IMR-90 (cell line): ENCODE data around the gene CCNA1. TPM values are rescaled to one million over a fixed set of nuclear protein-coding genes. Genes with fewer than 3 reads are reported as not detected.

Experiments used
- ATAC-seq: fragments of 200-7000 bp; cut with Tn5 transposase; 2 replicates; pipeline ENCODE4 v1.9.1; 2020; ENCODE audit warnings: low read depth, mild to moderate bottlenecking, moderate library complexity
- BruUV-seq: library from RNA; stranded (reverse); fragments of 400-500 nt; replicated peaks from 2 replicates; lab custom pipeline; 2021; lab: Mats Ljungman, UMichigan
- CTCF ChIA-PET: fragments of 300-600 bp; formaldehyde crosslinking; extraction: SDS; loops from one replicate; lab custom pipeline; 2021; ENCODE audit warnings: antibody characterized with exemption; lab: Yijun Ruan, JAX
- POLR2A ChIA-PET: fragments of 300-600 bp; sonication (Branson Sonifier 250); formaldehyde crosslinking; loops from one replicate; lab custom pipeline; 2022; ENCODE audit warnings: antibody characterized with exemption; ENCODE audit not compliant: unreplicated experiment; lab: Charles Lee
- DNase-seq: peaks from one replicate; pipeline ENCODE4 v3.0.0; 2013
- H2AFZ ChIP-seq: replicated peaks from 2 replicates; pipeline ENCODE3; 2013; ENCODE audit warnings: low read length, mild to moderate bottlenecking; ENCODE audit not compliant: poor library complexity
- H2AK5ac ChIP-seq: 2 replicates; pipeline ENCODE4 v1.6.1; 2013; ENCODE audit warnings: low read depth, low read length, inconsistent platforms
- H2AK9ac ChIP-seq: replicated peaks from 2 replicates; pipeline ENCODE3; 2013; ENCODE audit warnings: mild to moderate bottlenecking, low read depth, low read length, moderate library complexity; ENCODE audit not compliant: poor library complexity
- H2BK120ac ChIP-seq: 2 replicates; pipeline ENCODE4 v1.6.1; 2013; ENCODE audit warnings: low read depth, low read length, inconsistent platforms
- H2BK15ac ChIP-seq: 3 replicates; pipeline ENCODE4 v1.6.1; 2013; ENCODE audit warnings: low read depth, low read length, inconsistent platforms
- H2BK20ac ChIP-seq: 2 replicates; pipeline ENCODE4 v1.6.1; 2013; ENCODE audit warnings: low read depth, mild to moderate bottlenecking, inconsistent platforms, low read length, moderate library complexity
- H2BK5ac ChIP-seq: 2 replicates; pipeline ENCODE4 v1.6.1; 2013; ENCODE audit warnings: mild to moderate bottlenecking, low read depth, low read length, inconsistent platforms; ENCODE audit not compliant: poor library complexity, severe bottlenecking
- H3K14ac ChIP-seq: replicated peaks from 2 replicates; pipeline ENCODE4 v1.6.1; 2013; ENCODE audit warnings: low read depth, low read length, inconsistent platforms
- H3K18ac ChIP-seq: 2 replicates; pipeline ENCODE4 v1.6.1; 2013; ENCODE audit warnings: low read depth, low read length, control low read depth
- H3K23ac ChIP-seq: 2 replicates; pipeline ENCODE4 v1.6.1; 2013; ENCODE audit warnings: low read depth, low read length, inconsistent platforms
- H3K27ac ChIP-seq: 2 replicates; pipeline ENCODE4 v1.5.1; 2013; ENCODE audit warnings: mild to moderate bottlenecking, control low read depth, low read length; ENCODE audit not compliant: insufficient read depth
- H3K27me3 ChIP-seq: 2 replicates; pipeline ENCODE4 v1.6.1; 2013; ENCODE audit warnings: low read length; ENCODE audit not compliant: control insufficient read depth, insufficient read depth
- H3K36me3 ChIP-seq: 2 replicates; pipeline ENCODE4 v1.6.1; 2013; ENCODE audit warnings: low read length, mixed read lengths; ENCODE audit not compliant: control insufficient read depth, insufficient read depth
- H3K4ac ChIP-seq: 2 replicates; pipeline ENCODE4 v1.6.1; 2013; ENCODE audit warnings: low read depth, low read length, inconsistent platforms
- H3K4me1 ChIP-seq: 2 replicates; pipeline ENCODE4 v1.6.1; 2013; ENCODE audit warnings: low read length, mixed read lengths; ENCODE audit not compliant: control insufficient read depth, insufficient read depth
- H3K4me2 ChIP-seq: 2 replicates; pipeline ENCODE4 v1.6.1; 2013; ENCODE audit warnings: low read depth, mild to moderate bottlenecking, control low read depth, low read length, moderate library complexity
- H3K4me3 ChIP-seq: 2 replicates; pipeline ENCODE4 v1.5.1; 2013; ENCODE audit warnings: low read depth, mild to moderate bottlenecking, control low read depth, low read length, moderate library complexity; ENCODE audit not compliant: insufficient read depth
- H3K56ac ChIP-seq: 2 replicates; pipeline ENCODE4 v1.6.1; 2013; ENCODE audit warnings: low read length, inconsistent platforms; ENCODE audit not compliant: insufficient read depth; ENCODE audit errors: extremely low read depth
- H3K79me1 ChIP-seq, 2 experiments: 2 replicates each; pipeline ENCODE4 v1.6.1; 2013; ENCODE audit warnings: low read length in 2 of 2, inconsistent platforms in 1 of 2, low read depth in 1 of 2
- H3K9ac ChIP-seq: 2 replicates; pipeline ENCODE4 v1.6.1; 2013; ENCODE audit warnings: low read depth, low read length, control low read depth
- H3K9me1 ChIP-seq: 2 replicates; pipeline ENCODE4 v1.6.1; 2013; ENCODE audit warnings: low read length, inconsistent platforms; ENCODE audit not compliant: insufficient read depth
- H3K9me3 ChIP-seq: 2 replicates; pipeline ENCODE4 v1.6.1; 2013; ENCODE audit warnings: low read length; ENCODE audit not compliant: control insufficient read depth, insufficient read depth
- H4K20me1 ChIP-seq: 2 replicates; pipeline ENCODE4 v1.6.1; 2013; ENCODE audit warnings: low read length, inconsistent platforms; ENCODE audit not compliant: insufficient read depth
- H4K5ac ChIP-seq: 2 replicates; pipeline ENCODE4 v1.6.1; 2013; ENCODE audit warnings: mild to moderate bottlenecking, low read depth, low read length, control low read depth
- H4K8ac ChIP-seq, 2 experiments: 2 replicates each; pipeline ENCODE4 v1.6.1; 2013; ENCODE audit warnings: low read depth in 2 of 2, low read length in 2 of 2, control low read depth in 1 of 2, inconsistent platforms in 1 of 2
- H4K91ac ChIP-seq: 2 replicates; pipeline ENCODE4 v1.6.1; 2013; ENCODE audit warnings: low read depth, low read length, inconsistent platforms; ENCODE audit not compliant: insufficient read depth
- BHLHE40 ChIP-seq: fragments of 150-350 bp; IDR thresholded peaks from 2 replicates; pipeline ENCODE4 v1.6.1; 2016; ENCODE audit warnings: mild to moderate bottlenecking, low read depth, low read length
- CEBPB ChIP-seq: IDR thresholded peaks from 2 replicates; pipeline ENCODE4 v1.6.1; 2012; ENCODE audit warnings: low read depth, low read length, improper control_type of control experiment
- CHD1 ChIP-seq: IDR thresholded peaks from 2 replicates; pipeline ENCODE4 v1.6.1; 2012; ENCODE audit warnings: low read depth, low read length, improper control_type of control experiment
- FOS ChIP-seq: fragments of 150-350 bp; IDR thresholded peaks from 2 replicates; pipeline ENCODE4 v1.6.1; 2016; ENCODE audit warnings: low read depth, low read length
- MAFK ChIP-seq: IDR thresholded peaks from 2 replicates; pipeline ENCODE4 v1.6.1; 2012; ENCODE audit warnings: low read depth, low read length, improper control_type of control experiment
- MAZ ChIP-seq: IDR thresholded peaks from 2 replicates; pipeline ENCODE4 v1.6.1; 2012; ENCODE audit warnings: low read depth, mild to moderate bottlenecking, low read length, improper control_type of control experiment, moderate library complexity, borderline replicate concordance
- MXI1 ChIP-seq: IDR thresholded peaks from 2 replicates; pipeline ENCODE4 v1.6.1; 2012; ENCODE audit warnings: low read depth, mild to moderate bottlenecking, low read length, moderate library complexity, borderline replicate concordance
- NFE2L2 ChIP-seq: fragments of 150-350 bp; IDR thresholded peaks from 2 replicates; pipeline ENCODE4 v1.6.1; 2016; ENCODE audit warnings: low read depth, mild to moderate bottlenecking, low read length
- POLR2A ChIP-seq: IDR thresholded peaks from 2 replicates; pipeline ENCODE4 v1.6.1; 2012; ENCODE audit warnings: mild to moderate bottlenecking, low read depth, low read length
- RAD21 ChIP-seq: IDR thresholded peaks from 2 replicates; pipeline ENCODE4 v1.6.1; 2012; ENCODE audit warnings: low read length, improper control_type of control experiment
- RCOR1 ChIP-seq: IDR thresholded peaks from 2 replicates; pipeline ENCODE4 v1.6.1; 2012; ENCODE audit warnings: mild to moderate bottlenecking, low read length, improper control_type of control experiment; ENCODE audit not compliant: insufficient replicate concordance
- RFX5 ChIP-seq: IDR thresholded peaks from 2 replicates; pipeline ENCODE4 v1.8.0; 2012; ENCODE audit warnings: low read depth, mild to moderate bottlenecking, low read length, moderate library complexity
- SMC3 ChIP-seq: fragments of 150-350 bp; IDR thresholded peaks from 2 replicates; pipeline ENCODE4 v1.6.1; 2016; ENCODE audit warnings: low read depth, mild to moderate bottlenecking, antibody characterized with exemption, low read length, moderate library complexity
- WGBS, 2 experiments: methylation state at CpG; one replicate each; pipeline versions ENCODE4 v1.1.5 to v1.1.7; 2013; ENCODE audit warnings: missing lambda C conversion rate in 2 of 2; ENCODE audit not compliant: insufficient read length in 1 of 2; ENCODE audit errors: extremely low coverage in 2 of 2; 5-methylcytosine and 5-hydroxymethylcytosine counted together
- dilution Hi-C: fragments of 300-500 bp; cut with HindIII; formaldehyde crosslinking; loops from one replicate; pipeline ENCODE4 v1.14.3; 2018; ENCODE audit warnings: low sequenced_read_pairs; ENCODE audit not compliant: unreplicated experiment
- in situ Hi-C: fragments of 300-500 bp; cut with MboI; formaldehyde crosslinking; loops from 3 replicates; pipeline ENCODE4 v1.14.3; 2019; ENCODE audit warnings: low sequenced_read_pairs, inconsistent platforms, mixed read lengths
- intact Hi-C: fragments of 100-400 bp; cut with micrococcal nuclease; formaldehyde crosslinking; loops from 2 replicates; pipeline ENCODE4 v1.10.0; 2022
- polyA plus RNA-seq, 3 experiments: library from polyadenylated mRNA; depleted of rRNA; stranded (reverse); fragments of >200 nt; gene quantifications; 2 replicates each; pipeline ENCODE4 v1.2.3, GENCODE V29; 2012; ENCODE audit warnings: low replicate concordance in 1 of 3
- total RNA-seq: library from RNA; depleted of rRNA; stranded (reverse); fragments of >200 nt; gene quantifications from 2 replicates; pipeline ENCODE4 v1.2.3, GENCODE V29; 2012
- TF ChIP-seq, protein P1 (sequence below): fragments of 150-350 bp; IDR thresholded peaks from 2 replicates; pipeline ENCODE4 v1.6.1; 2017; ENCODE audit warnings: mild to moderate bottlenecking, antibody characterized with exemption, low read length, low read depth
- TF ChIP-seq, protein P2 (sequence below): fragments of 150-350 bp; IDR thresholded peaks from 2 replicates; pipeline ENCODE4 v1.6.1; 2016; ENCODE audit warnings: low read depth, mild to moderate bottlenecking, low read length, moderate library complexity, borderline replicate concordance
- TF ChIP-seq, protein P3 (sequence below): conservative IDR thresholded peaks from 2 replicates; pipeline ENCODE4 v1.5.1; 2012; ENCODE audit warnings: mild to moderate bottlenecking, low read depth, low read length, improper control_type of control experiment

The CCNA1 gene
- total and polyA plus RNA-seq, 2 of the 4 experiments (the other 2 are of a cell fraction) = 0.07 TPM; not detected in 1

DNA sequence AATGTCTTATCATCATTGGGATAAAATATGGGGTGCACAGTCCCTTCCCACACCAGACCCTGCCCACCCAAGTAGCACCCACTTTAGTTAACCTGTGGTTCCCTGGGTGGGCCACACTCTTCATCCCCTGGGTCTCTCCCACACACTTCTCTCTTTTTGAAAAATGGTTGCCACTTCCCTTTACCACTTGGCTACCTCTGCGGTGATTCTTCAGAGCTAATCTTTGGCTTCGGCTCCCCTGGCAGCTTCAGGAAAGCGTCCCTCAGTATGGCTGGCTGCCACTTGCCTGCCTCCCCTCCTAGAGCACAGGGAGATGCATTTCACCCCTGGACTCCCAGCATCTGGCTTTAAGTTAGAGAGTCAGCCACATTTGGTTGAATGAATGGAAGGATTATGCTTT is 18.2 kb downstream of the CCNA1 start:
- no peak overlapping the region for H3K27ac ChIP-seq
- H3K79me1 ChIP-seq = no peaks in the 10 kb centered on the region
- H4K8ac ChIP-seq = no peak overlapping the region
- DNase-seq (no peak), ATAC-seq (no peak)
- no TSS peak for BruUV-seq
- H3K27me3 ChIP-seq = no peaks in the 10 kb centered on the region
- no peak overlapping the region for H3K4me2 ChIP-seq
- no peak overlapping the region for H3K4ac ChIP-seq
- no peak overlapping the region for H2BK120ac ChIP-seq
- no peak overlapping the region for H2BK15ac ChIP-seq
- H4K91ac ChIP-seq = no peak overlapping the region
- H3K18ac ChIP-seq = no peak overlapping the region
- H2AK5ac ChIP-seq = no peak overlapping the region
- intact Hi-C loops (no loop called here), in situ Hi-C loops (no loop called here), dilution Hi-C loops (no loop called here)
- no peak overlapping the region for H3K14ac ChIP-seq
- H3K4me3 ChIP-seq = no peak overlapping the region
- H3K9me1 ChIP-seq = no peaks in the 10 kb centered on the region
- CTCF ChIA-PET = no interaction called here
- H3K36me3 ChIP-seq = no peaks in the 10 kb centered on the region
- no CpG with 5 or more reads among the region's 3 CpGs for WGBS, 2 experiments
- no peaks in the 10 kb centered on the region for H3K4me1 ChIP-seq
- no peak overlapping the region for H2AFZ ChIP-seq
- H3K9ac ChIP-seq = no peak overlapping the region
- H3K56ac ChIP-seq = no peak overlapping the region
- no peaks in the 10 kb centered on the region for H4K20me1 ChIP-seq
- H3K9me3 ChIP-seq = no peaks in the 10 kb centered on the region
- TF ChIP-seq SMC3 (no peak), MXI1 (no peak), CEBPB (no peak), MAZ (no peak), POLR2A (no peak), RFX5 (no peak), CHD1 (no peak), NFE2L2 (no peak), MAFK (no peak), BHLHE40 (no peak), RAD21 (no peak), FOS (no peak), RCOR1 (no peak)
- TF ChIP-seq, protein P1, sequence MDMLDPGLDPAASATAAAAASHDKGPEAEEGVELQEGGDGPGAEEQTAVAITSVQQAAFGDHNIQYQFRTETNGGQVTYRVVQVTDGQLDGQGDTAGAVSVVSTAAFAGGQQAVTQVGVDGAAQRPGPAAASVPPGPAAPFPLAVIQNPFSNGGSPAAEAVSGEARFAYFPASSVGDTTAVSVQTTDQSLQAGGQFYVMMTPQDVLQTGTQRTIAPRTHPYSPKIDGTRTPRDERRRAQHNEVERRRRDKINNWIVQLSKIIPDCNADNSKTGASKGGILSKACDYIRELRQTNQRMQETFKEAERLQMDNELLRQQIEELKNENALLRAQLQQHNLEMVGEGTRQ = no peak
- TF ChIP-seq, protein P2, sequence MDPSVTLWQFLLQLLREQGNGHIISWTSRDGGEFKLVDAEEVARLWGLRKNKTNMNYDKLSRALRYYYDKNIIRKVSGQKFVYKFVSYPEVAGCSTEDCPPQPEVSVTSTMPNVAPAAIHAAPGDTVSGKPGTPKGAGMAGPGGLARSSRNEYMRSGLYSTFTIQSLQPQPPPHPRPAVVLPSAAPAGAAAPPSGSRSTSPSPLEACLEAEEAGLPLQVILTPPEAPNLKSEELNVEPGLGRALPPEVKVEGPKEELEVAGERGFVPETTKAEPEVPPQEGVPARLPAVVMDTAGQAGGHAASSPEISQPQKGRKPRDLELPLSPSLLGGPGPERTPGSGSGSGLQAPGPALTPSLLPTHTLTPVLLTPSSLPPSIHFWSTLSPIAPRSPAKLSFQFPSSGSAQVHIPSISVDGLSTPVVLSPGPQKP = no peak
- TF ChIP-seq, protein P3, sequence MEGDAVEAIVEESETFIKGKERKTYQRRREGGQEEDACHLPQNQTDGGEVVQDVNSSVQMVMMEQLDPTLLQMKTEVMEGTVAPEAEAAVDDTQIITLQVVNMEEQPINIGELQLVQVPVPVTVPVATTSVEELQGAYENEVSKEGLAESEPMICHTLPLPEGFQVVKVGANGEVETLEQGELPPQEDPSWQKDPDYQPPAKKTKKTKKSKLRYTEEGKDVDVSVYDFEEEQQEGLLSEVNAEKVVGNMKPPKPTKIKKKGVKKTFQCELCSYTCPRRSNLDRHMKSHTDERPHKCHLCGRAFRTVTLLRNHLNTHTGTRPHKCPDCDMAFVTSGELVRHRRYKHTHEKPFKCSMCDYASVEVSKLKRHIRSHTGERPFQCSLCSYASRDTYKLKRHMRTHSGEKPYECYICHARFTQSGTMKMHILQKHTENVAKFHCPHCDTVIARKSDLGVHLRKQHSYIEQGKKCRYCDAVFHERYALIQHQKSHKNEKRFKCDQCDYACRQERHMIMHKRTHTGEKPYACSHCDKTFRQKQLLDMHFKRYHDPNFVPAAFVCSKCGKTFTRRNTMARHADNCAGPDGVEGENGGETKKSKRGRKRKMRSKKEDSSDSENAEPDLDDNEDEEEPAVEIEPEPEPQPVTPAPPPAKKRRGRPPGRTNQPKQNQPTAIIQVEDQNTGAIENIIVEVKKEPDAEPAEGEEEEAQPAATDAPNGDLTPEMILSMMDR = no peak
- no peak overlapping the region for H4K5ac ChIP-seq
- H2BK20ac ChIP-seq = no peak overlapping the region
- POLR2A ChIA-PET = no interaction called here
- no peak overlapping the region for H2BK5ac ChIP-seq
- H3K23ac ChIP-seq = no peak overlapping the region
- no peak overlapping the region for H2AK9ac ChIP-seq
